GM18909 (cell line): ENCODE results near the gene TSPAN1.
"Not testable (repeated sequence)": the region's sequence is repeated elsewhere in the genome, so short reads cannot be mapped to it uniquely, and the experiment has no call there.

ENCODE experiments used
- ATAC-seq: cut with Tn5 transposase; IDR thresholded peaks from one replicate; pipeline ENCODE4 v1.9.1; 2021; ENCODE audit warnings: mild to moderate bottlenecking; ENCODE audit not compliant: unreplicated experiment, poor library complexity

TSPAN1 gene

GRCh38 chr1:46211051-46211450 lies 36.2 kb downstream of the TSPAN1 start:
- no peak for ATAC-seq

DNA sequence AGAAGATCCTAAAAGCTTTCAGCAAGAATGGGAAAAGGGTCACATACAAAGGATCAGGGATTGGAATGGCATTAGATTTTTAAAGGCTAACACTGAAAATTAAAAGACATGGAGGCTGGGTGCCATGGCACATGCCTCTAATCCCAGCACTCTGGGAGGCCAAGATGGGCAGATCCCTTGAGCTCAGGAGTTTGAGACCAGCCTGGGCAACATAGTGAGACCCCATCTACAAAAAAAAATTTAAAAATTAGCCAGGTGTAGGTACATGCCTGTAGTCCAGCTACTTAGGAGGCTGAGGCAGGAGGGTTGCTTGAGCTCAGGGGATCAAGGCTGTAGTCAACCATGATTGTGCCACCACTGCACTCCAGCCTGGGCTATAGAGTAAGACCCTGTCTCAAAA lies 40.6 kb downstream of the TSPAN1 start:
- ATAC-seq, result no peak

GRCh38 chr1:46218443-46218842 lies 43.6 kb downstream of the TSPAN1 start:
- ATAC-seq, result no peak

DNA sequence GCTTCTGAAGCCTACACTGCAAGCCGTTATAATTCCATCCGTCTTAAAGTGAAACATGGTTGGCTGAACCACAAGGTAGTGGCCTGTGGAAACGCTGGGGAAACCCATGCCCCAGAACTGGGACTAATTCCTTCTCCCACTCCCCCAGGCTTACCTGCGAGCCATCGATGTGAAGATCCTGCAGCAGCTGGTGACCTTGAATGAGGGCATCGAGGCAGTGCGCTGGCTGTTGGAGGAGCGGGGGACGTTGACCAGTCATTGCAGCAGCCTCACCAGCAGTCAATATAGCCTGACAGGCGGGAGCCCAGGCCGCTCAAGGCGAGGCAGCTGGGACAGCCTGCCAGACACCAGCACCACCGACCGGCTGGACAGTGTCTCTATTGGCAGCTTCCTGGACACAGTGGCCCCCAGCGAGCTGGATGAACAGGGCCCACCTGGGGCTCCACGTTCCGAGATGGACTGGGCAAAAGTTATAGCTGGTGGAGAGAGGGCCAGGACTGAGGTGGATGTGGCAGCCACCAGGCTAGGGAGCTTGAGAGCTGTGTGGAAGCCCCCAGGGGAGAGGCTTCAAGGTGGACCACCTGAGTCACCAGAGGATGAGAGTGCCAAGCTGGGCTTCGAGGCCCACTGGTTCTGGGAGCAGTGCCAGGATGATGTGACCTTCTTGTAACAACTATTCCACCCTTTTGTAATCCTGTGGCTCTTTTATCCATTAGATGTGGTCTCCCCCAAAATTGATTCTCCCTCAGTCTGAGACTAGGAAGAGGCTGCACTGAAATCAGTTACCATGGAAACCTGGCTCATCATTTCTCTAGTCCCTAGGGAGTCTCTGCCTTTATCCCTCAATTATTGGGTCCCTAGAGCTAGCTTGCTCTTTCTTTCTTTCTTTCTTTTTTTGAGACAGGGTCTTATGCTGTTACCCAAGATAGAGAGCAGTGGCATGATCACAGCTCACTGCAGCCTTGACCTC lies 44.9 kb downstream of the TSPAN1 start:
- ATAC-seq, result no peak

DNA sequence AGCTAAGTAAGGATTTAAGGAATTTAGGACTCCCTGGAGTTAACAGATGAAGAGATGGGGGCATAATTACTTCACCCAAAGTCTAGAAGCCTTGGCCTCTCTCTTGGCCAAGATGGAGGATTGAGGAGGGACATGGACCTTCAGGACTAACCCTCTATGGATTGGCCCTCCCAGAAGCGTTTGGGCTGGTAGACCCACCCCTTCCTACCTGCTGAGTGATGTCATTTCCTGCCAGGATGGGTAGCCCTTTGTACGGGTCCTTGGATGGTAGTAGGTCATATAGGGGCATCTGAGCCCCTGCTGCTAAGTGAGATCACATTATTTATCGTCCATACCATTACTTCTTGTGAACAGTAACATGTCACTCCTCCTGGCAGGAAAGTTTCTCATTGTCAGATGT lies 45.9 kb downstream of the TSPAN1 start:
- no peak for ATAC-seq

DNA sequence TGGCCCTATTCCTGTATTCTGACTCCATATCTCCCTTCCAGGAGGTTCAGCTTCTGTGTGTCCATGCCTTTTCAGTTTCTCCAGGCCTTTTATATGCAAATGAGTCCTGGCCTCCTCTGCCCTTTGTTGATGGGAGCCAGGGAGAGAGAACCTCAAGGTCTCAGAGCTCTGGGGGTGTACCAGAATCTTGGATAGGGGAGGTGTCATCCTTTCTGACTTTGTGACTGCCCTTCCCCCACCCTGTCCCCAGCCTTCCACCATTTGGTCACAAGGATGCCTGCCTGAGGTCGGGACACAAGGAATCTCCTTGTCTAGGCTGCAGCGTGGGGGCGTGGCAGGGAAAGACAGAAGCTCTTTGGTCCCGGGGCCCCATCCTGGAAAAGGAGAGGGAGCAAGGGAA lies 46.9 kb downstream of the TSPAN1 start:
- ATAC-seq, result no peak

DNA sequence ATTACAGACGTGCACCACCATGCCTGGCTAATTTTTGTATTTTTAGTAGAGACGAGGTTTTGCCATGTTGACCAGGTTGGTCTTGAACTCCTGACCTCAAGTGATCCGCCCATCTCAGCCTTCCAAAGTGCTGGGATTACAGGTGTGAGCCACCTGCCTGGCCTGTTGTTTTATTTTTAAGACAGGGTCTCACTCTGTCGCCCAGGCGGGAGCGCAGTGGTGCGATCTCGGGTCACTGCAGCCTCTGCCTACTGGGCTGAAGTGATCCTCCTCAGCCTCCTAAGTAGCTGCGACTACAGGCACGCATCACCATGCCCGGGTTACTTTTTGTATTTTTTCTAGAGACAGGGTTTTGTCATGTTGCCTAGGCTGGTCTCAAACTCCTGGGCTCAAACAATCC lies 48.2 kb downstream of the TSPAN1 start:
- not testable (repeated sequence) for ATAC-seq

- ATAC-seq, result peak; percentile 68
These were observed 48.6 kb downstream of the TSPAN1 start for GRCh38 chr1:46223472-46223943.

GRCh38 chr1:46224966-46225365 lies 50.1 kb downstream of the TSPAN1 start:
- no peak for ATAC-seq

DNA sequence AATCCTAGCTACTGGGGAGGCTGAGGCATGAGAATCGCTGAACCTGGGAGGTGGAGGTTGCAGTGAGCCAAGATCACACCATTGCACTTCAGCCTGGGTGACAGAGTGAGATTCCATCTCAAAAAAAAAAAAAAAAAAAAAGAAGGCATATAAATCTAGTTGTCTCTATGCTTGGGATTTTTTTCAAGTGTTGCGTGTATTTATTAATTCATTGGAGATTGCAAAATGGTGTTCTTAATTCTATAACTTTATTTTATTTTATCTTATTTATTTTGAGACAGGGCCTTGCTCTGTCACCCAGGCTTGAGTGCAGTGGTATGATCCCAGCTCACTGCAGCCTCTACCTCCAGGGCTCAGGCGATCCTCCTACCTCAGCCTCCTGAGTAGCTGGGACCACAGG lies 56.3 kb downstream of the TSPAN1 start:
- not testable (repeated sequence) for ATAC-seq
